ENCODE data around the gene CEACAM19.
A peak's percentile ranks its signal among the peaks of the same experiment; 100 is the strongest.
"Not testable (repeated sequence)": the region's sequence is repeated elsewhere in the genome, so short reads cannot be mapped to it uniquely, and the experiment has no call there.

CEACAM19 gene

GRCh38 chr19:44701228-44701627 is 29.9 kb downstream of the CEACAM19 start:
- DNase-seq (ENCODE audit: low spot score): no peak

GRCh38 chr19:44702551-44703176 is 31.4 kb downstream of the CEACAM19 start:
- no peak for DNase-seq (ENCODE audit: low spot score)

GRCh38 chr19:44703336-44704078 is 32.2 kb downstream of the CEACAM19 start:
- no peak for DNase-seq (ENCODE audit: low spot score)

- DNase-seq (ENCODE audit: low spot score): no peak
Measured at GRCh38 chr19:44704982-44705381, 33.7 kb downstream of the CEACAM19 start.

GRCh38 chr19:44705502-44706010 is 34.3 kb downstream of the CEACAM19 start:
- DNase-seq (ENCODE audit: low spot score): no peak

GRCh38 chr19:44706506-44707236 is 35.4 kb downstream of the CEACAM19 start:
- DNase-seq (ENCODE audit: low spot score): no peak

- no peak for DNase-seq (ENCODE audit: low spot score)
Measured at GRCh38 chr19:44707794-44708193, 36.5 kb downstream of the CEACAM19 start.

GRCh38 chr19:44708940-44709339 is 37.7 kb downstream of the CEACAM19 start:
- DNase-seq (ENCODE audit: low spot score): no peak

- DNase-seq (ENCODE audit: low spot score): not testable (repeated sequence)
Measured at GRCh38 chr19:44709434-44710266, 38.4 kb downstream of the CEACAM19 start.

GRCh38 chr19:44710483-44710882 is 39.2 kb downstream of the CEACAM19 start:
- no peak for DNase-seq (ENCODE audit: low spot score)

GRCh38 chr19:44712864-44713515 is 41.7 kb downstream of the CEACAM19 start:
- DNase-seq (ENCODE audit: low spot score): no peak

- no peak for DNase-seq (ENCODE audit: low spot score)
Measured at GRCh38 chr19:44714597-44715169, 43.4 kb downstream of the CEACAM19 start.

- no peak for DNase-seq (ENCODE audit: low spot score)
Measured at GRCh38 chr19:44717603-44718002, 46.3 kb downstream of the CEACAM19 start.

GRCh38 chr19:44718441-44719261 is 47.4 kb downstream of the CEACAM19 start:
- peak; percentile 73 for DNase-seq (ENCODE audit: low spot score)

GRCh38 chr19:44719262-44719701 is 48.0 kb downstream of the CEACAM19 start:
- no peak for DNase-seq (ENCODE audit: low spot score)

GRCh38 chr19:44720396-44720795 is 49.1 kb downstream of the CEACAM19 start:
- DNase-seq (ENCODE audit: low spot score): not testable (repeated sequence)

- DNase-seq (ENCODE audit: low spot score): no peak
Measured at GRCh38 chr19:44720945-44721344, 49.7 kb downstream of the CEACAM19 start.

- not testable (repeated sequence) for DNase-seq (ENCODE audit: low spot score)
Measured at GRCh38 chr19:44721369-44721768, 50.1 kb downstream of the CEACAM19 start.

GRCh38 chr19:44722131-44723121 is 51.1 kb downstream of the CEACAM19 start:
- no peak for DNase-seq (ENCODE audit: low spot score)

Data from HuH-7.5 (cell line).